ENCODE measurements around the gene POLH. TPM values are rescaled to one million over a fixed set of nuclear protein-coding genes. Genes with fewer than 3 reads are reported as not detected.
"Not testable (repeated sequence)": the region's sequence is repeated elsewhere in the genome, so short reads cannot be mapped to it uniquely, and the experiment has no call there.

Gene POLH
- total RNA-seq, 1 experiment from 2014 or later, result 21.0 TPM

DNA sequence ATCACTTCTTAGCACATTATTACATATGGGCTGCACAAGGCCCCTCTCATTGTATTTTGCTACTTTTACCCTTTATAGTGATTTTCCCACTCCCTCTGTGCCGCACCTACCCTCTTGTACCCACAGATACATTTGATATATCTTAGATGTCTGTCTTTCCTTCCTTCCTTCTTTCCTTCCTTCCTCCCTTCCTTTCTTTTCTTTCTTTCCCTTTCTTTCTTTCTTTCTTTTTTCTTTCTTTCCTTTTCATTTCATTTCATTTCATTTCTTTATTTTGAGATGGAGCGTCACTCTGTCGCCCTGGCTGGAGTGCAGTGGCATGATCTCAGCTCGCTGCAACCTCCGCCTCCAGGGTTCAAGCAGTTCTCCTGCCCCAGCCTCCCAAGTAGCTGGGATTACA lies 12.2 kb downstream of the POLH start:
- H3K4me1 ChIP-seq (replicated peaks; ENCODE audit: insufficient read depth), result no peaks in the 10 kb centered on the region
- peaks cover 3% of the 10 kb centered on the region for H3K36me3 ChIP-seq (ENCODE audit: low read depth)
- H4K20me1 ChIP-seq (ENCODE audit: insufficient read depth), result no peaks in the 10 kb centered on the region
- no peaks in the 10 kb centered on the region for H3K9me3 ChIP-seq (ENCODE audit: insufficient read depth, low read depth)
- no TSS peak for BruUV-seq (replicated peaks)
- DNase-seq, result no peak
- CTCF ChIA-PET, result no interaction called here
- TF ChIP-seq, protein P1, sequence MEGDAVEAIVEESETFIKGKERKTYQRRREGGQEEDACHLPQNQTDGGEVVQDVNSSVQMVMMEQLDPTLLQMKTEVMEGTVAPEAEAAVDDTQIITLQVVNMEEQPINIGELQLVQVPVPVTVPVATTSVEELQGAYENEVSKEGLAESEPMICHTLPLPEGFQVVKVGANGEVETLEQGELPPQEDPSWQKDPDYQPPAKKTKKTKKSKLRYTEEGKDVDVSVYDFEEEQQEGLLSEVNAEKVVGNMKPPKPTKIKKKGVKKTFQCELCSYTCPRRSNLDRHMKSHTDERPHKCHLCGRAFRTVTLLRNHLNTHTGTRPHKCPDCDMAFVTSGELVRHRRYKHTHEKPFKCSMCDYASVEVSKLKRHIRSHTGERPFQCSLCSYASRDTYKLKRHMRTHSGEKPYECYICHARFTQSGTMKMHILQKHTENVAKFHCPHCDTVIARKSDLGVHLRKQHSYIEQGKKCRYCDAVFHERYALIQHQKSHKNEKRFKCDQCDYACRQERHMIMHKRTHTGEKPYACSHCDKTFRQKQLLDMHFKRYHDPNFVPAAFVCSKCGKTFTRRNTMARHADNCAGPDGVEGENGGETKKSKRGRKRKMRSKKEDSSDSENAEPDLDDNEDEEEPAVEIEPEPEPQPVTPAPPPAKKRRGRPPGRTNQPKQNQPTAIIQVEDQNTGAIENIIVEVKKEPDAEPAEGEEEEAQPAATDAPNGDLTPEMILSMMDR (conservative IDR thresholded peaks at IDR 0.05), result no peak
- no peak for TF ChIP-seq EZH2 (IDR thresholded peaks at IDR 0.05; ENCODE audit: low read depth)
- H3K4me3 ChIP-seq, result no peak overlapping the region
- H3K27me3 ChIP-seq (ENCODE audit: insufficient read depth, low read depth), result no peaks in the 10 kb centered on the region
- H3K27ac ChIP-seq, result no peak overlapping the region
- H3K4me2 ChIP-seq, result no peak overlapping the region
- H3K9me2 ChIP-seq (ENCODE audit: insufficient read depth), result no peaks in the 10 kb centered on the region
- no peaks in the 10 kb centered on the region for H3K79me2 ChIP-seq (ENCODE audit: low read depth)
- H3F3A ChIP-seq (ENCODE audit: insufficient read depth, low read depth), result no peaks in the 10 kb centered on the region
- POLR2A ChIA-PET (ENCODE audit: unreplicated experiment), result interaction anchor here (0.6 kb wide), 2 partner anchors 39 to 182 kb away, joined by 4 to 6 read pairs; partner anchors contain the start of gene VEGFA
- intact Hi-C loops (cut with micrococcal nuclease; ENCODE audit: unreplicated experiment), result no loop called here
- no peak overlapping the region for H2AFZ ChIP-seq

DNA sequence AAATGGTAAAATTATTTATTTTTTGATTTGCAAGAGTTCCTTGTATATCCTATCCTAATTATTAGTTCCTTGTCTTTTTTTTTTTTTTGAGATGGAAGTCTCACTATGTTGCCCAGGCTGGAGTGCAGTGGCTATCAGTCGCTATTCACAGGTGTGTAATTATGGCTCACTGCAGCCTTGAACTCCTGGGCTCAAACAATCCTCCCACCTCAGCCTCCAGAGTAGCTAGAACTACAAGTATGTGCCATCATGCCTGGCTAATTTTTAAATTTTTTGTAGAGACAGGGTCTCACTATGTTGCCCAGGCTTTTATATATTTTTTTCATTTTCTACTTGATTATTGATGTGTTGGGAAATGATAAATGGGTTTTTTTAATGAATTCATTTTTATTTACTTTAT lies 13.6 kb downstream of the POLH start:
- H3K9me2 ChIP-seq (ENCODE audit: insufficient read depth); H3K27ac ChIP-seq; H3K4me2 ChIP-seq; H4K20me1 ChIP-seq (ENCODE audit: insufficient read depth); H3K36me3 ChIP-seq (ENCODE audit: low read depth); H3K27me3 ChIP-seq (ENCODE audit: insufficient read depth, low read depth); H3K4me3 ChIP-seq; H3K9me3 ChIP-seq (ENCODE audit: insufficient read depth, low read depth); POLR2A ChIA-PET (ENCODE audit: unreplicated experiment); H2AFZ ChIP-seq; CTCF ChIA-PET; DNase-seq; H3F3A ChIP-seq (ENCODE audit: insufficient read depth, low read depth); BruUV-seq (replicated peaks); H3K79me2 ChIP-seq (ENCODE audit: low read depth); intact Hi-C loops (cut with micrococcal nuclease; ENCODE audit: unreplicated experiment); H3K4me1 ChIP-seq (replicated peaks; ENCODE audit: insufficient read depth): not testable (repeated sequence)

DNA sequence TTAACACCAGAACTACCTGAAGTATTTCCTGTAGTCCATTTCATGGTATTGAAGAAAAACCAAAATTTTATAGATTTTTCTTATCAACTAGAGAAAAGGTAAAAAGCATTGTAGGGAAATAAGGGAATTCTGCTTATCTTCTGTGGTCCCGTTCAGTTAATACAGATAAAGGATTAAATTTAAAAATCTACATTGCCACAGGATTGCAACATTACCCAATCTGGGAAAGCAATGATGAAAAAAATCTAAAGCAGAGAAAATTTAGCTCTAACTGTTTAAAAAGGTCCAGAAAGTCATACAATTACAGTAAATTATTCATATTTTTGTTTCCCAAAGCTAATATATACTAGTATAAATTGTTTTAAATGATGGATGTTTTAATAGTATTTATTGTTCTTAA lies 18.0 kb downstream of the POLH start:
- no peak overlapping the region for H3K4me3 ChIP-seq
- no peak overlapping the region for H3K4me2 ChIP-seq
- no TSS peak for BruUV-seq (replicated peaks)
- H3K27ac ChIP-seq, result no peak overlapping the region
- DNase-seq, result no peak
- intact Hi-C loops (cut with micrococcal nuclease; ENCODE audit: unreplicated experiment), result no loop called here
- no peaks in the 10 kb centered on the region for H4K20me1 ChIP-seq (ENCODE audit: insufficient read depth)
- H3K9me2 ChIP-seq (ENCODE audit: insufficient read depth), result no peaks in the 10 kb centered on the region
- H3K27me3 ChIP-seq (ENCODE audit: insufficient read depth, low read depth), result no peaks in the 10 kb centered on the region
- 0 out of 2 replicates have a peak, but pooled peaks cover 4% of the 10 kb centered on the region for H3F3A ChIP-seq (ENCODE audit: insufficient read depth, low read depth)
- no peak for TF ChIP-seq EZH2 (IDR thresholded peaks at IDR 0.05; ENCODE audit: low read depth)
- TF ChIP-seq, protein P1 (conservative IDR thresholded peaks at IDR 0.05), result no peak
- H3K36me3 ChIP-seq (ENCODE audit: low read depth), result no peaks in the 10 kb centered on the region
- no peaks in the 10 kb centered on the region for H3K4me1 ChIP-seq (replicated peaks; ENCODE audit: insufficient read depth)
- POLR2A ChIA-PET (ENCODE audit: unreplicated experiment), result no interaction called here
- CTCF ChIA-PET, result interaction anchor here (0.9 kb wide), 1 partner anchor 73 kb away, joined by 4 read pairs; no protein-coding TSS in a partner anchor
- H3K9me3 ChIP-seq (ENCODE audit: insufficient read depth, low read depth), result no peaks in the 10 kb centered on the region
- H2AFZ ChIP-seq, result no peak overlapping the region
- no peaks in the 10 kb centered on the region for H3K79me2 ChIP-seq (ENCODE audit: low read depth)

DNA sequence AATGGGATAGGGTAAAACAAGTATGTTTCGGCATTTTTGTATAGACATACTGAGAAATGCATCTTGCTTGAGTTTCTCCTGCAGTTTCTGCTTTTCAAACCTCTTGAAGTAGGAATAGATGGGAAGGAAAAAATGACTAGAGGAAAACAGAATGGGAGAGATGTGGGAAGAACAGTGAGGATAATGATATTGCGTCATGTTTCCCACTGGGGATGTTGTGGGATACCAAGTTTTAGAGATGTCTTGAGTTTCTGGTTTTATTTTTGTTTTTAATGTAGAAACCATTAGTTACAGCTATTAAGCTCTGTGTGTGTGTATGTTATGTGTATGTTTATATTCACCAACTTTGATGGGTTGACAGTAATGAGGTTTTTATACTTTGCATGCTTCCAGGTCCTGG lies 24.6 kb downstream of the POLH start:
- no peak for DNase-seq
- Histone ChIP-seq H3F3A (ENCODE audit: insufficient read depth, low read depth) (0 out of 2 replicates have a peak, but pooled peaks cover 9% of the 10 kb centered on the region), H3K27ac (no peak overlapping the region), H3K4me1 (replicated peaks; ENCODE audit: insufficient read depth) (no peaks in the 10 kb centered on the region), H4K20me1 (ENCODE audit: insufficient read depth) (no peaks in the 10 kb centered on the region), H3K36me3 (ENCODE audit: low read depth) (no peaks in the 10 kb centered on the region), H3K9me2 (ENCODE audit: insufficient read depth) (no peaks in the 10 kb centered on the region), H3K9me3 (ENCODE audit: insufficient read depth, low read depth) (no peaks in the 10 kb centered on the region), H3K4me3 (no peak overlapping the region), H2AFZ (no peak overlapping the region), H3K4me2 (no peak overlapping the region), H3K27me3 (ENCODE audit: insufficient read depth, low read depth) (no peaks in the 10 kb centered on the region), H3K79me2 (ENCODE audit: low read depth) (no peaks in the 10 kb centered on the region)
- intact Hi-C loops (cut with micrococcal nuclease; ENCODE audit: unreplicated experiment), result no loop called here
- CTCF ChIA-PET, result interaction anchor here (0.6 kb wide), 1 partner anchor 732 kb away, joined by 3 read pairs; no protein-coding TSS in a partner anchor
- BruUV-seq (replicated peaks), result no TSS peak
- POLR2A ChIA-PET (ENCODE audit: unreplicated experiment), result no interaction called here
- no peak for TF ChIP-seq EZH2 (IDR thresholded peaks at IDR 0.05; ENCODE audit: low read depth)
- TF ChIP-seq, protein P1 (conservative IDR thresholded peaks at IDR 0.05), result no peak
